Esophagus squamous epithelium (tissue), 5 donors: ENCODE results near the gene NPY. TPM values are rescaled to one million over a fixed set of nuclear protein-coding genes. Genes with fewer than 3 reads are reported as not detected.

Experiments
- DNase-seq: peaks from one replicate; lab custom pipeline; 2025; lab: John Stamatoyannopoulos, UW
- H3K27ac ChIP-seq, 4 donors: fragments of 200-600 bp; sonication (generic); one replicate each; pipeline ENCODE4 v1.5.1; 2016 to 2019; ENCODE audit warnings: mild to moderate bottlenecking in 1 of 4
- H3K27me3 ChIP-seq, 4 donors: fragments of 200-600 bp; sonication (generic); 1 replicate in 3 of 4; 2 replicates in 1 of 4; pipeline versions ENCODE4 v1.5.1 to v1.6.0; 2017 to 2021; ENCODE audit warnings: antibody characterized with exemption in 1 of 4
- H3K36me3 ChIP-seq, 3 donors: fragments of 200-600 bp; sonication (generic); one replicate each; pipeline ENCODE4 v1.5.1; 2016 to 2019
- H3K4me1 ChIP-seq, 3 donors: fragments of 200-600 bp; sonication (generic); one replicate each; pipeline ENCODE4 v1.5.1; 2017 to 2019
- H3K4me3 ChIP-seq, 4 donors: fragments of 200-600 bp; sonication (generic); 1 replicate in 3 of 4; 2 replicates in 1 of 4; pipeline ENCODE4 v1.5.1; 2016 to 2019; ENCODE audit warnings: mild to moderate bottlenecking in 2 of 4, moderate library complexity in 1 of 4
- H3K9me3 ChIP-seq, 3 donors: fragments of 200-600 bp; sonication (generic); one replicate each; pipeline ENCODE4 v1.5.1; 2016 to 2019
- CTCF ChIP-seq, 6 experiments: fragments of 450-650 bp in 4 of 6; fragments of 200-600 bp in 2 of 6; sonication (generic) in 2 of 6; IDR thresholded peaks; one replicate each; pipeline ENCODE4 v1.5.1; 2016 to 2019; ENCODE audit warnings: antibody characterized with exemption in 6 of 6, mild to moderate bottlenecking in 4 of 6, moderate library complexity in 4 of 6
- POLR2A ChIP-seq, 4 donors: fragments of 450-650 bp; IDR thresholded peaks; one replicate each; pipeline ENCODE4 v1.6.1; 2017; ENCODE audit warnings: antibody characterized with exemption in 4 of 4, mild to moderate bottlenecking in 4 of 4, moderate library complexity in 3 of 4
- WGBS, 2 donors: methylation state at CpG; one replicate each; pipeline ENCODE4 v1.1.5; 2018; 5-methylcytosine and 5-hydroxymethylcytosine counted together
- intact Hi-C: fragments of 100-400 bp; cut with DNase I; formaldehyde crosslinking; loops from one replicate; pipeline ENCODE4 v1.15.0; 2022
- total RNA-seq, 4 donors: library from RNA; depleted of rRNA; stranded (reverse); fragments of >200 nt; gene quantifications; one replicate each; pipeline ENCODE4 v1.1.0, GENCODE V29; 2016
- donor health status: DM: yes; HTN: yes; CAD: no.

The NPY gene
- total RNA-seq, 4 donors from 2014 or later, result not detected

- Histone ChIP-seq H3K4me3 (no peak overlapping the region), H3K9me3 (no peaks in the 10 kb centered on the region), H3K27me3 (peaks cover 0 to 12% (median 0%) of the 10 kb centered on the region in 4 donors), H3K4me1 (no peaks in the 10 kb centered on the region), H3K27ac (no peak overlapping the region), H3K36me3 (no peaks in the 10 kb centered on the region)
- no peak for DNase-seq
- 82 to 88% methylated on average over 3 of the region's 3 CpGs for WGBS, 2 donors
- TF ChIP-seq POLR2A (IDR thresholded peaks at IDR 0.05), result no peak
- TF ChIP-seq CTCF (IDR thresholded peaks at IDR 0.05), result no peak
- intact Hi-C loops, result no loop called here
Observed at GRCh38 chr7:24334627-24335026, 50.6 kb downstream of the NPY start.

GRCh38 chr7:24336461-24336860 lies 52.5 kb downstream of the NPY start:
- Histone ChIP-seq H3K4me3 (no peak overlapping the region), H3K27me3 (peaks cover 0 to 12% (median 0%) of the 10 kb centered on the region in 4 donors), H3K36me3 (no peaks in the 10 kb centered on the region), H3K9me3 (no peaks in the 10 kb centered on the region), H3K27ac (no peak overlapping the region), H3K4me1 (no peaks in the 10 kb centered on the region)
- WGBS, 2 donors, result 37 to 59% methylated on average over 7 to 8 of the region's 8 CpGs
- intact Hi-C loops, result no loop called here
- no peak for DNase-seq
- no peak for TF ChIP-seq POLR2A (IDR thresholded peaks at IDR 0.05)
- TF ChIP-seq CTCF (IDR thresholded peaks at IDR 0.05), result no peak

- Histone ChIP-seq H3K4me1 (no peaks in the 10 kb centered on the region), H3K9me3 (no peaks in the 10 kb centered on the region), H3K27me3 (peaks cover 0 to 12% (median 0%) of the 10 kb centered on the region in 4 donors), H3K27ac (no peak overlapping the region), H3K36me3 (no peaks in the 10 kb centered on the region), H3K4me3 (no peak overlapping the region)
- WGBS, 2 donors, result 20 to 26% methylated on average over 6 of the region's 6 CpGs
- intact Hi-C loops, result no loop called here
- TF ChIP-seq CTCF (IDR thresholded peaks at IDR 0.05) (no peak), POLR2A (IDR thresholded peaks at IDR 0.05) (no peak)
- DNase-seq, result no peak
Observed at GRCh38 chr7:24337180-24337579, 53.2 kb downstream of the NPY start.

GRCh38 chr7:24339575-24339974 lies 55.6 kb downstream of the NPY start:
- intact Hi-C loops, result no loop called here
- WGBS, 2 donors, result 67 to 71% methylated on average over 5 of the region's 5 CpGs

GRCh38 chr7:24340727-24341126 lies 56.7 kb downstream of the NPY start:
- H3K27me3 ChIP-seq, result peaks cover 0 to 12% (median 0%) of the 10 kb centered on the region in 4 donors
- intact Hi-C loops, result no loop called here
- TF ChIP-seq POLR2A (IDR thresholded peaks at IDR 0.05) (no peak), CTCF (IDR thresholded peaks at IDR 0.05) (no peak)
- H3K4me1 ChIP-seq, result no peaks in the 10 kb centered on the region
- H3K27ac ChIP-seq, result no peak overlapping the region
- no peak for DNase-seq
- WGBS, 2 donors, result 51 to 65% methylated on average over 3 of the region's 3 CpGs
- no peaks in the 10 kb centered on the region for H3K36me3 ChIP-seq
- no peak overlapping the region for H3K4me3 ChIP-seq
- no peaks in the 10 kb centered on the region for H3K9me3 ChIP-seq

More at GRCh38 chr7:24339575-24339974, 55.6 kb downstream of the NPY start:
- no peak overlapping the region for H3K27ac ChIP-seq
- H3K9me3 ChIP-seq, result no peaks in the 10 kb centered on the region
- H3K27me3 ChIP-seq, result peaks cover 0 to 12% (median 0%) of the 10 kb centered on the region in 4 donors
- H3K36me3 ChIP-seq, result no peaks in the 10 kb centered on the region
- H3K4me1 ChIP-seq, result no peaks in the 10 kb centered on the region
- H3K4me3 ChIP-seq, result no peak overlapping the region
- no peak for DNase-seq
- no peak for TF ChIP-seq POLR2A (IDR thresholded peaks at IDR 0.05)
- TF ChIP-seq CTCF (IDR thresholded peaks at IDR 0.05), result no peak
